GM21447 (cell line): Measurements from ENCODE around the gene GCDH.
"Not testable (repeated sequence)": the region's sequence is repeated elsewhere in the genome, so short reads cannot be mapped to it uniquely, and the experiment has no call there.

Source experiments
- ATAC-seq: cut with Tn5 transposase; IDR thresholded peaks from one replicate; pipeline ENCODE4 v1.9.1; 2021; ENCODE audit not compliant: unreplicated experiment

The GCDH gene

DNA sequence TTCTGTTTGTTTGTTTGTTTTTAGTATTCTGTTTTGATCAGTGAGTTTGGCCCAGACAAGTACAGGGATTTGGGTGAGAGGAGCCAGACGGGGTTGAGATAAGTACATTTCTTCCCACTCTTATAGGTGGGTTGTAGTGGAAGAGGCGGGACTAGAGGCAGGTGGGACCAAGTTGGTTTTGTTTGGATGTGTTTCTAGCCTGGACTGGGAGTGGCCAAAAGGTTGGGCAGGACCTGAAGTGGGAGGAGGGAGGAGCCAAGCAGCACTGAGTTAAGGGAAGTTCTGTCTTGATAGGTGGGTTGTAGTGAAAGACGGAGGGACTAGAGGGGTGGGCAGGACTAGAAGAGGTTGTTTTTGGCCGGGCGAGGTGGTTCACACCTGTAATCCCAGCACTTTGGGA, 18.7 kb upstream of the GCDH start:
- ATAC-seq = no peak

DNA sequence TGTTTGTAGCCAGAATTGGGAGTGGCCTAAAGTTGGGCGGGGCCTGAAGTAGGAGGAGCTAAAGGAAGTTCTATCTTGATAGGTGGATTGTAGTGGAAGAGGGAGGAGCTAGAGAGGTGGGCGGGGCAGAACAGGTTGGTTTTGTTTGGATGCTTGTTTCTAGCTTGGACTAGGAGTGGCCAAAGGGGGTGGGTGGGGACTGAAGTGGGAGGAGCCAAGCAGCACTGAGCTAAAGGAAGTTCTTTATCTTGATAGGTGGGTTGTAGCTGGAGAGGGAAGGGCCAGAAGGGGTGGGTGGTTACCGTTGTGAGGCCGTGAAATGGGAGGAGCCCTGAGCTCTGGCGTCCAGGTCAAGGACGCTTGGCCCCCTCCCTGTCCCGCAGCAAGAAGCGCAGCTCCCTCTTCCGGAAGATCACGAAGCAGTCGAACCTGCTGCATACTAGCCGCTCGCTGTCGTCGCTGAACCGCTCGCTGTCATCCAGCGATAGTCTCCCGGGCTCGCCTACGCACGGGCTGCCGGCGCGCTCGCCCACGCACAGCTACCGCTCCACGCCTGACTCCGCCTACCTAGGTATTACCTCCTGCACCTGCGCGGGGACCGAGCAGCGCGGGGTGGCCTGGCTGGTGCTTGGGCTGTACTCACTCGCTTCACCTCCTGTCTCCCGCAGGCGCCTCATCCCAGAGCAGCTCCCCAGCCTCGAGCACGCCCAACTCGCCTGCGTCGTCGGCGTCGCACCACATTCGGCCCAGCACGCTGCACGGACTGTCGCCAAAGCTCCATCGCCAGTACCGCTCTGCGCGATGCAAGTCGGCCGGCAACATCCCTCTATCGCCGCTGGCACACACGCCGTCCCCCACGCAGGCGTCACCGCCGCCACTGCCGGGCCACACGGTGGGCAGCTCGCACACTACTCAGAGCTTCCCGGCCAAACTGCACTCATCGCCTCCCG, 17.7 kb upstream of the GCDH start:
- ATAC-seq = no peak

DNA sequence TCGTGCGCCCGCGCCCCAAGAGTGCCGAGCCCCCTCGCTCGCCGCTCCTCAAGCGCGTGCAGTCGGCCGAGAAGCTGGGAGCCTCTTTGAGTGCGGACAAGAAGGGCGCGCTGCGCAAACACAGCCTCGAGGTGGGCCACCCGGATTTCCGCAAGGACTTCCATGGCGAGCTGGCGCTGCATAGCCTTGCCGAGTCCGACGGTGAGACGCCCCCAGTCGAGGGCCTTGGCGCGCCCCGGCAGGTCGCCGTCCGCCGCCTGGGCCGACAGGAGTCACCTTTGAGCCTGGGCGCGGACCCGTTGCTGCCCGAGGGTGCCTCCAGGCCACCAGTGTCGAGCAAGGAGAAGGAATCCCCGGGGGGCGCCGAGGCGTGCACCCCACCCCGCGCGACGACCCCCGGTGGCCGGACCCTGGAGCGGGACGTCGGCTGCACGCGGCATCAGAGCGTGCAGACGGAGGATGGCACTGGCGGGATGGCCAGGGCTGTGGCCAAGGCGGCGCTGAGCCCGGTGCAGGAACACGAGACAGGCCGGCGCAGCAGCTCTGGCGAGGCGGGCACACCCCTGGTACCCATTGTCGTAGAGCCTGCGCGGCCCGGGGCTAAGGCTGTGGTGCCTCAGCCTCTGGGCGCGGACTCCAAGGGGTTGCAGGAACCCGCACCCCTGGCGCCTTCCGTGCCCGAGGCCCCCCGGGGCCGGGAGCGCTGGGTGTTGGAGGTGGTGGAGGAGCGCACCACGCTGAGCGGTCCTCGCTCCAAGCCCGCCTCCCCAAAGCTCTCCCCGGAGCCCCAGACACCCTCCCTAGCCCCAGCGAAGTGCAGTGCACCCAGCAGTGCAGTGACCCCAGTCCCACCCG, 16.8 kb upstream of the GCDH start:
- no peak for ATAC-seq

GRCh38 chr19:12875086-12875485, 15.9 kb upstream of the GCDH start:
- no peak for ATAC-seq

DNA sequence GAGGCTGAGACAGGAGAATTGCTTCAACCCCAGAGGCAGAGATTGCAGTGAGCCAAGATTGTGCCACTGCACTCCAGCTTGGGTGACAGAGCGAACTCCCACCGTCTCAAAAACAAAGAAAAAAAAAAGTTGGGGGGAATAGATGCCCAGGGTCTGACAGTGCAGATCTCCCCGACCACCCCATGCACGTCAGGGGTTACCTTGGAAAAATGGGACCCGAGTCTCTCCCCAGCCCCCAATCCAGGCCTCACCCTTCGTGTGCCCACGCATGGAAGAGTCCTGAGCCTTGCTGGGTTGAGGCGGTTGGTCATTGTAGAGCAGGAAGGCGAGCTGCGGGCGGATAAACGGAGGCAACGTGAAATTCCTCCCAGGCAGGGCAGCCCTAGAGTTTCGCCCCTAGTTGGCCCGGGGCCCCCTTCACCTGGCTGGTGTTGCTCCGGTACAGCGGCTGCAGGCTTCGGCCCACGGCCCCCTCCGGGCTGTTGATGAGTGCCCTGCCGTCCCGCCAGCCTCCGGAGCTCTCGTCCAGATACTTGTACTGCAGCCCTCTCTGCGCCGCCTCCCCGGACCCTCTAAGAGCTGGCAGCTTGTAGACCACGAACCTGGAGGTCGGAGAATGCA, 10.3 kb upstream of the GCDH start:
- peak; percentile 26 for ATAC-seq

DNA sequence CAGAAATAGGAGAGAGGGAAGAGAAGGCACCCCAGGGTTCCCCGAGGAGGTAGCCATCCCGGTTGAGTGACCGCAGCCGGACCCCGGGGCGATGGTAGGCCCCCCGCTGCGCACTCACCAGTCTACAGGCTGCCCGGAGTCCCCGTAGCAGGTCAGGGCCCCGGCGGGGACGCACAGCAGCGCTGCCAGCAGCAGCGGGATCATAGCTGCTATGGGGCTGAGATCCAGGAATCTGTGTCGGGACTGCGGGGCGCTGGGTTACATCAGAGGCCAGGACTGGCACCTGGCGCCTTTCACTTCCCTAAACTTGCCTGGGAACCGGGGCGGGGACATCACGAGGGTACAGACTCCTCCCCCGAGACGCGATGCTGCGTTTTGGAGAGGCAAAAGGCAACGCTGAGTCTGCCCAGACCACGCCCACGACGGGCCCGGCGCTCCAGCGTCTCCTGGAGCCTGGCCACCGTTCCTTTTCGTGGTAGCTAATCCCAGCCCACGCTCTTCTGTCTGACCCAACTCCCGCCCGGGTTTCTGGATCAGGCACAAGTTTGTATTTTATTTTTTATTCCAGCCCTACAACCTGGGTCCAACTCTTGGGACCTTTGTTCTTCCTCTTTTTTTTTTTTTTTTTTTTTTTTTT, 9.7 kb upstream of the GCDH start, which contains the start of gene DNASE2:
TSS of gene DNASE2 (minus strand) at position 278 of the 637 bp plus-strand sequence. CDS start at position 204, 74 bp downstream.
- ATAC-seq = peak; percentile 82

DNA sequence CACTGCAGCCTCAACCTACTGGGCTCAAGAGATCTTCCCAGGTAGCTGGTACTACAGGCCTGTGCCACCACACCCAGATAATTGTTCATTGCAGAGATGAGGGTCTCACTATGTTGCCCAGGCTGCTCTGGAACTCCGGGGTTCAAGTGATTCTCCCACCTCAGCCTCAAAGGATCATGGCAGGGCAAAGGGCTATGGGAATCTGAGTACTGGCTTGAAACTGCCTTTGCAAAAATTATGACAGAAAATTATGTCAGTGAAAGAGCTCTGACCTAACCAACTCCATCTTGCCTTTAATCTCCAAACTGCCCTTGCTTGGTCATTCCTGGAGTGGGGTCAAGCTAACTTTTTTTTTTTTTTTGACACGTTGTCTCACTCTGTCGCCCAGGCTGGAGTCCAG, 8.4 kb upstream of the GCDH start:
- ATAC-seq = no peak

DNA sequence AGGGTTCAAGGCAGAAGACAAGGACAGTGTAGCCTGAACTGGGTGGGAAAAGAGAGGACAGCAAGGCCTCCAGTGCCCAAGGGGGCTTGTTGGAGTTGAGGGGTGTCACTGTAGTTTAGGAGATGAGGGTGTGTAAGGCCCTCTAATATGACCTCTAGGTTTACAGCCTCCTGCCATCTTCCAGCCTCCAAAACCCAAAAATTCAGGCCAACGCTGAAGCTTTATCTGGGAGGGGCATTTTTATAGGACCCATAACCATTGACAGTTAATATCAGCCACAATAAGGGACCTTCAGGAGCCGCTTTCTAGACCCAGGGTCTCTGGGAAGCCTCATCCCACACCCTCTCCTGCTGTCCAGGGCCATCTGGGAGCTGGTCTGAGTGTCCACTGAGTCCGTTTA, 6.8 kb upstream of the GCDH start:
- ATAC-seq = no peak

DNA sequence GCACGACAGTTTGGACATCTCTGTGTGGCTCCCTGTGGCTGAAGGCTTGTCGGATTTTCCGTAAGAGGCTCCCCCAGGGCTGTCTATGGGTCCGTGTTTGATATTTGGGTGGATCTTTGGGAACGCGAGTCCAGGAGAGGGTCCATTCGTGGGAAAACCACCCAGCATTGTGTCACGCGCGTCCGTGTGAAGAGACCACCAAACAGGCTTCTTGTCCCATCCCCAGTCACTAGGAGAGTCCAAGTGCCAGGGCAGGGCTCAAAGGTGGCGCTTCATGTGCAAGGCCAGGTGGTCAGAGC, 6.4 kb upstream of the GCDH start:
- ATAC-seq = no peak

DNA sequence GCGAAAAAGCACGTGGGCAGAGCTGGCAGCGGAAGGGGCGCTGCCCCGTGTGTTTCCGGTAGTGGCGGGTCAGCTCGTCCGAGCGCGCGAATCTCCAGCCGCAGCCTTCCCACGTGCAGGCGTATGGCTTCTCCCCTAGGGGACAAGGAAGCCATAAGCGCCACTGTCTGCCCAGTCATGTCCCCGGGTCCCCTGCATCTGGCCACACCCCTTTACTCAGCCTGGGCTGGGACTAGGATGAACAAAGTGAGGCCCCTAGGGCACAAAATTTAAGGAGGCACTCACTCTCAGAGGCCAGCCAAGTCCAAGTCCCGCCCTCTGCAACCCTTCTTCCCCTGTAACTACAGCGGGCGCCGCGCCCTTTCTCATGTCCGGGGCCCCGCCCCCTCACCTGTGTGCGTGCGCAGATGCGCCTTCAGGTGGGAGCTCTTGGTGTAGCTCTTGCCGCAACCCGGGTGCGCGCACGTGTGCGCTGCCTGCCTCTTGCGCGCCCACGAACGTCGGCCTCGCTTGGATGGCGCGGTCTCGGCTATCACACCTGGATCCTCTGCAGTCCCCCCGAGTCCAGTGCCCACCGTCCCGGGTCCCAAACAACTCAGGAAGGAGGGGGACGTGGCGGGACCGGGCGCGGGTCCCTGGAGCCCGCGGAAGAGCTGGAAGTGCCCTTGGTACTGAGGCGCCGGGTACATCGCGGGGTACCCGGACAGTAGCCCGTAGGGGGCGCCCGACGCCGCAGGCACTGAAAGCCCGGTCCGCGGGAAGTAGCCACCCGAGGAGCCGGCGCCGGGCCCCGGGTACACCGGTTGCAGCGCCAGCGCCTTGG, 5.8 kb upstream of the GCDH start:
- no peak for ATAC-seq

DNA sequence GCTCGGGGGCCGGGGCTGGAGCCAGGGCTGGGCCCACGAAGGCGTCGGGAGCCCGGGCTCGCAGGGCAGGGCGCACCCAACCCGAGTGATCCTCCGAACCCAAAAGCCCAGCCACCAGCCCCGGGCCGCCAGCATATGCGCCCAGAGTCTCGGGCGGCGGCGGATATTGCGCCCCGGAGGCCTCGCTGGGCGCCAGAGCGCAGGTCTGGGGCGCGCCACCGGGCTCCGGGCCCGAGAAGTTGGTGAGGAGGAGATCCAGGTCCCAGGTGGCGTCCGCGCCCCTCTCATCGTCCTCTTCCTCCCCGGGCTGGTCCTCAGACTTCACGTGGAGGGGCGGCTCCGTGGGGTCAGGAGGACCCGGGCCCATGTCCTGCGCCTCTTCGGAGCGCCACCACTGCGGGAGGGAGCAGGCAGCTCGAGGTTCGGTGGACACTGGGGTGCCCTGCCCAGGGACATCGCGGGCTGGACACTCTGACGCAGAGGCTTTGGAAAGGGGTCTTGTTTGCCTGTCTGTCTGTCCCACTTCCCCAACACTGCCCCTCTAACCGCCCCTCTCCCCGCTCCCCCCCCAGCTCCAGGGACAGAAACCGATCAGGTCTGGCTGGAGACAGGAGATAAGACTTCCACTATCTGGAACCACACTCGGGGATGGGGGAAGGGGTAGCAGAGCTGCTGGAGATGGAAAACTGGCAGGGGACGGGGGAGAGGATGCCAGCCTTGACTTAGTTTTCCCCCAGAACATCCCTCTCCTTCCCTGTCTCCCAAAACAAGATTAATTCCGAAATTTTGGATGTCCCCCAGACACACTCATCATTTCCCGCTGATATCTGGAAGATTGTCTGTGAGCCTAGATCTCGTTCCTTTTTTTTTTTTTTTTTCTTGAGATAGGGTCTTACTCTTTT, 5.0 kb upstream of the GCDH start:
- no peak for ATAC-seq

- ATAC-seq = no peak
These were observed 4.3 kb upstream of the GCDH start for GRCh38 chr19:12886651-12886968.

- ATAC-seq = no peak
These were observed 3.8 kb upstream of the GCDH start, which contains the start of gene KLF1 for GRCh38 chr19:12886969-12887747. KLF1 (minus strand) TSS chr19:12887201; CDS start chr19:12887140, 61 bp downstream.

DNA sequence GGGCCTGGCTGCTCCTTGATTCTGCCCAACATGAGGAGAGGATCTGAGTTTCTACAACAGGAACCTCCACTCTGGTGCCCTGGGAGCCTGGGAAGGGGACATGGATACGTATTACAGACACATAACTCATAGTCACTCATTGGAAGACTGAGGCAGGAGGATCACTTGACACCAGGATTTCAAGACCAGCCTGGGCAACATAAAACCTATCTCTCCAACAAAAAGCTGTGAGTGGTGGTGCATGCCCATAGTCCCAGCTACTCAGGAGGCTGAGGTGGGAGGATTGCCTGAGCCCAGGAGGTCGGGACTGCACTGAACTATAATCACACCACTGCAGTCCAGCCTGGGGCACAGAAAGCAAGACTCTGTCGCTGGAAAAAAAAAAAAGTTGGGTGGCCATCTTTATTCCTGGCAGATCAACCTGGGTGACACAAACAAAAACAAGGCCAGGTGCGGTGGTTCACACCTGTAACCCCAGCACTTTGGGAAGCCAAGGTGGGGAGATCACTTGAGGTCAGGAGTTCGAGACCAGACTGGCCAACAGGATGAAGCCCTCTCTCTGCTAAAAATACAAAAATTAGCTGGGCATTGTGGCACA, 2.9 kb upstream of the GCDH start:
- no peak for ATAC-seq

- ATAC-seq = not testable (repeated sequence)
These were observed 617 bp upstream of the GCDH start for GRCh38 chr19:12890299-12890786.

DNA sequence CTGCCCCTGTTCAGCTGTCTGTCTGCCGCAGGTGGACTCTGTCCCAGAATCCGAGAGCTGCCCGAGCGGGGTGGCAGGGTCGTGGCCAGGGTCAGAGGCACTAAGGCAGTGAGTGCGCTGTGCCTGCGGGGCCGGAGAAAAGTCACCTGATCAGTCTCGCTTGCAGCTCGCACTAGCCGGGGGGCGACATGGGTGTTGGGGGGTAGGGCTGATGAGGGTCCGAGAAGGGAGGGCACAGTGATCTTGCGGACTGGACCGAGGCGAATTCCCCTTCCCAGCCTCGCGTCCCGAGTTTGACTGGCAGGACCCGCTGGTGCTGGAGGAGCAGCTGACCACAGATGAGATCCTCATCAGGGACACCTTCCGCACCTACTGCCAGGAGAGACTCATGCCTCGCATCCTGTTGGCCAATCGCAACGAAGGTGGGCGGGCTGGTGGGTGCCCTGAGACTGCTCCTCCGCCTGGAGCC, 627 bp downstream of the GCDH start:
- ATAC-seq = no peak

- no peak for ATAC-seq
These were observed 2.6 kb downstream of the GCDH start for GRCh38 chr19:12893582-12893981.

DNA sequence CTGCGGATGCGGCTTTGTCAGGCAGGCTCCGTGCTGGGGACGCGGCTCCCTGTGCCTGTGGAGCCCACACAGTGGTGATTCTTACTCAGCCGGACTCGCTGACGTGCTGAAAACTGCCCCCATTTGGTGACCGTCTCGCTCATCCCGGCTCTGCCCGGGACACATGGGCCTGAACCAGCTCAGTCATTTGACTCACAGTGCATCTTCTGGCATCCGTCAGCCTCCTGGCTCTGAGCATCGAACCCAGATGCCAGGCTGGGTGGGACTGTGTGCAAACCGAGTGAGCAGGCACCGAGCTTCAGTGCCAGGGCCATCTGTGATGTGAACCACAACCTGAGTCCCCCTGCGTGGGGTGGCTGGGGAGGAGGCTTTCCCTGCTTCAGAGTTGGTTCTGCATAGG, 5.5 kb downstream of the GCDH start:
- no peak for ATAC-seq
